OCI-LY3 (cell line): ENCODE data around the gene BATF2.

Experiments
- H2AFZ ChIP-seq: fragments of 200-600, 300-600 bp; shearing (Covaris generic); 2 replicates; pipeline ENCODE4 v1.6.0; 2014; ENCODE audit warnings: antibody characterized with exemption, low read depth, low read length
- H3K27ac ChIP-seq: fragments of 200-600, 300-600 bp; sonication (generic); 2 replicates; pipeline ENCODE4 v1.5.1; 2014; ENCODE audit warnings: mild to moderate bottlenecking, low read length, moderate library complexity, mixed read lengths
- H3K27me3 ChIP-seq: fragments of 200-600, 300-600 bp; sonication (generic); 2 replicates; pipeline ENCODE4 v1.6.1; 2014; ENCODE audit warnings: low read depth, low read length, mixed read lengths
- H3K36me3 ChIP-seq: fragments of 200-600, 300-600 bp; sonication (generic); replicated peaks from 2 replicates; pipeline ENCODE3; 2014; ENCODE audit warnings: low read depth, low read length, mixed read lengths
- H3K4me1 ChIP-seq: fragments of 300-600, 200-600 bp; sonication (generic); 2 replicates; pipeline ENCODE4 v1.6.1; 2014; ENCODE audit warnings: low read length, mixed read lengths
- H3K4me2 ChIP-seq: fragments of 200-600, 300-600 bp; sonication (generic); 2 replicates; pipeline ENCODE4 v1.6.1; 2014; ENCODE audit warnings: low read length, mixed read lengths
- H3K4me3 ChIP-seq: fragments of 300-600, 200-600 bp; sonication (generic); 2 replicates; pipeline ENCODE4 v1.5.1; 2014; ENCODE audit warnings: antibody characterized with exemption, mild to moderate bottlenecking, low read length, moderate library complexity
- H3K79me2 ChIP-seq: fragments of 300-600, 200-600 bp; shearing (Covaris generic); 2 replicates; pipeline ENCODE4 v1.6.1; 2014; ENCODE audit warnings: mild to moderate bottlenecking, low read length, mixed read lengths
- H3K9ac ChIP-seq: fragments of 300-600, 200-600 bp; shearing (Covaris generic); 2 replicates; pipeline ENCODE4 v1.6.0; 2014; ENCODE audit warnings: mild to moderate bottlenecking, low read length, moderate library complexity
- H3K9me3 ChIP-seq: fragments of 200-600, 300-600 bp; shearing (Covaris generic); 2 replicates; pipeline ENCODE4 v1.6.1; 2014; ENCODE audit warnings: low read length, mixed read lengths; ENCODE audit not compliant: insufficient read depth
- H4K20me1 ChIP-seq: fragments of 200-600, 300-600 bp; sonication (generic); 2 replicates; pipeline ENCODE4 v1.6.1; 2016; ENCODE audit warnings: low read length, mixed read lengths; ENCODE audit not compliant: insufficient read depth
- CTCF ChIP-seq: fragments of 200-600, 300-600 bp; sonication (generic); IDR thresholded peaks from 2 replicates; pipeline ENCODE4 v1.5.1; 2014; ENCODE audit warnings: antibody characterized with exemption, low read length, low read depth
- EZH2phosphoT487 ChIP-seq: fragments of 200-600 bp; shearing (Covaris generic); IDR thresholded peaks from 2 replicates; pipeline ENCODE4 v1.6.1; 2018; ENCODE audit warnings: antibody characterized with exemption, mixed run types, low read depth

The BATF2 gene

GRCh38 chr11:64967375-64967774 lies 29.4 kb downstream of the BATF2 start:
- H3K36me3 ChIP-seq, result no peaks in the 10 kb centered on the region
- H3K27ac ChIP-seq, result no peak overlapping the region
- 0 out of 2 replicates have a peak, but pooled peaks cover 6% of the 10 kb centered on the region for H3K27me3 ChIP-seq
- peaks cover 5% of the 10 kb centered on the region for H3K4me1 ChIP-seq
- no peaks in the 10 kb centered on the region for H3K79me2 ChIP-seq
- H3K9me3 ChIP-seq, result no peaks in the 10 kb centered on the region
- H3K9ac ChIP-seq, result no peak overlapping the region
- H3K4me3 ChIP-seq, result no peak overlapping the region
- TF ChIP-seq EZH2phosphoT487 (no peak), CTCF (no peak)
- no peaks in the 10 kb centered on the region for H4K20me1 ChIP-seq
- H2AFZ ChIP-seq, result no peak overlapping the region
- H3K4me2 ChIP-seq, result no peak overlapping the region

- Histone ChIP-seq H3K4me1 (peaks cover 5% of the 10 kb centered on the region), H3K79me2 (no peaks in the 10 kb centered on the region), H3K4me3 (no peak overlapping the region), H3K4me2 (no peak overlapping the region), H3K36me3 (no peaks in the 10 kb centered on the region), H2AFZ (no peak overlapping the region), H3K27ac (no peak overlapping the region), H4K20me1 (no peaks in the 10 kb centered on the region), H3K9ac (no peak overlapping the region), H3K27me3 (peaks cover 13% of the 10 kb centered on the region), H3K9me3 (no peaks in the 10 kb centered on the region)
- TF ChIP-seq CTCF (no peak), EZH2phosphoT487 (no peak)
These were observed 33.6 kb downstream of the BATF2 start for GRCh38 chr11:64963072-64963631.

- Histone ChIP-seq H3K79me2 (no peaks in the 10 kb centered on the region), H3K9me3 (no peaks in the 10 kb centered on the region)
- TF ChIP-seq CTCF (no peak), EZH2phosphoT487 (no peak)
These were observed 36.1 kb downstream of the BATF2 start for GRCh38 chr11:64960719-64961118.

GRCh38 chr11:64959498-64959897 lies 37.3 kb downstream of the BATF2 start:
- Histone ChIP-seq H3K79me2 (no peaks in the 10 kb centered on the region), H3K4me2 (no peak overlapping the region), H3K36me3 (no peaks in the 10 kb centered on the region), H3K4me3 (no peak overlapping the region), H4K20me1 (no peaks in the 10 kb centered on the region), H2AFZ (no peak overlapping the region), H3K9me3 (no peaks in the 10 kb centered on the region), H3K27ac (no peak overlapping the region), H3K27me3 (peaks cover 15% of the 10 kb centered on the region), H3K4me1 (no peaks in the 10 kb centered on the region), H3K9ac (no peak overlapping the region)
- TF ChIP-seq CTCF (no peak), EZH2phosphoT487 (no peak)

More at GRCh38 chr11:64960719-64961118, 36.1 kb downstream of the BATF2 start:
- no peaks in the 10 kb centered on the region for H4K20me1 ChIP-seq
- H2AFZ ChIP-seq, result no peak overlapping the region
- no peak overlapping the region for H3K4me3 ChIP-seq
- H3K27me3 ChIP-seq, result peaks cover 13% of the 10 kb centered on the region
- peaks cover 5% of the 10 kb centered on the region for H3K4me1 ChIP-seq
- no peak overlapping the region for H3K4me2 ChIP-seq
- H3K27ac ChIP-seq, result no peak overlapping the region
- no peaks in the 10 kb centered on the region for H3K36me3 ChIP-seq
- no peak overlapping the region for H3K9ac ChIP-seq
